Transverse colon (tissue), 4 donors: ENCODE results near the gene RCAN1. TPM values are rescaled to one million over a fixed set of nuclear protein-coding genes. Genes with fewer than 3 reads are reported as not detected.

ENCODE experiments used
- DNase-seq: peaks from one replicate; pipeline ENCODE4 v3.0.0-alpha.2; 2019
- H3K27ac ChIP-seq, 4 donors: fragments of 200-600 bp; sonication (generic); 2 replicates each; pipeline ENCODE4 v1.5.1; 2016 to 2018; ENCODE audit warnings: inconsistent platforms in 4 of 4
- H3K27me3 ChIP-seq: fragments of 200-600 bp; sonication (generic); 2 replicates; pipeline ENCODE4 v1.5.1; 2017; ENCODE audit warnings: inconsistent platforms
- H3K36me3 ChIP-seq, 4 donors: fragments of 200-600 bp; sonication (generic); 2 replicates each; pipeline ENCODE4 v1.5.1; 2017 to 2019; ENCODE audit warnings: inconsistent platforms in 4 of 4
- H3K4me1 ChIP-seq, 4 donors: fragments of 200-600 bp; sonication (generic); 2 replicates each; pipeline ENCODE4 v1.5.1; 2017 to 2020; ENCODE audit warnings: inconsistent platforms in 4 of 4
- H3K4me3 ChIP-seq, 4 donors: fragments of 200-600 bp; sonication (generic); 1 replicate in 1 of 4; 2 replicates in 3 of 4; pipeline versions ENCODE4 v1.5.1 to v1.6.1; 2017 to 2019; ENCODE audit warnings: inconsistent platforms in 4 of 4
- H3K9me3 ChIP-seq, 2 donors: fragments of 200-600 bp; sonication (generic); 2 replicates each; pipeline ENCODE4 v1.5.1; 2017 to 2019; ENCODE audit warnings: inconsistent platforms in 2 of 2
- CTCF ChIP-seq, 5 experiments: fragments of 200-600 bp in 3 of 5; fragments of 450-650 bp in 2 of 5; sonication (generic) in 3 of 5; IDR thresholded peaks; 1 replicate in 2 of 5; 2 replicates in 3 of 5; pipeline ENCODE4 v1.5.1; 2016 to 2017; ENCODE audit warnings: antibody characterized with exemption in 5 of 5, inconsistent platforms in 3 of 5, mild to moderate bottlenecking in 2 of 5, moderate library complexity in 1 of 5
- EP300 ChIP-seq: sonication (generic); formaldehyde crosslinking; IDR thresholded peaks from one replicate; pipeline ENCODE4 v1.6.1; 2017; ENCODE audit warnings: antibody characterized with exemption, low read depth
- POLR2A ChIP-seq: fragments of 450-650 bp; IDR thresholded peaks from one replicate; pipeline ENCODE4 v1.6.1; 2016; ENCODE audit warnings: antibody characterized with exemption, mild to moderate bottlenecking, moderate library complexity
- POLR2AphosphoS5 ChIP-seq, 3 donors: sonication (generic); formaldehyde crosslinking; IDR thresholded peaks; one replicate each; pipeline ENCODE4 v1.6.1; 2016; ENCODE audit warnings: antibody characterized with exemption in 3 of 3
- WGBS, 2 donors: methylation state at CpG; one replicate each; pipeline ENCODE4 v1.1.5; 2018; ENCODE audit warnings: low coverage in 1 of 2; 5-methylcytosine and 5-hydroxymethylcytosine counted together
- in situ Hi-C, 4 donors: fragments of 200-750 bp; cut with MboI; loops; one replicate each; pipeline versions ENCODE4 v1.15.0 to v1.15.1; 2017; ENCODE audit warnings: low sequenced_read_pairs in 3 of 4, low pct_ligation_motif_present in 1 of 4, low pct_unique_long_range_greater_than_20kb in 1 of 4
- intact Hi-C: fragments of 100-400 bp; cut with DNase I; formaldehyde crosslinking; loops from one replicate; pipeline ENCODE4 v1.15.1; 2023; ENCODE audit warnings: low total_unique reads
- total RNA-seq, 4 donors: library from RNA; depleted of rRNA; stranded (reverse); fragments of >200 nt; gene quantifications; one replicate each; pipeline ENCODE4 v1.1.0, GENCODE V29; 2016

The RCAN1 gene
- total RNA-seq, 4 donors from 2014 or later: 39.5 to 68.8 (median 57.8) TPM

- in situ Hi-C loops: no loop called here
- DNase-seq: no peak
Measured at GRCh38 chr21:34650861-34651431, 36.0 kb upstream of the RCAN1 start.

DNA sequence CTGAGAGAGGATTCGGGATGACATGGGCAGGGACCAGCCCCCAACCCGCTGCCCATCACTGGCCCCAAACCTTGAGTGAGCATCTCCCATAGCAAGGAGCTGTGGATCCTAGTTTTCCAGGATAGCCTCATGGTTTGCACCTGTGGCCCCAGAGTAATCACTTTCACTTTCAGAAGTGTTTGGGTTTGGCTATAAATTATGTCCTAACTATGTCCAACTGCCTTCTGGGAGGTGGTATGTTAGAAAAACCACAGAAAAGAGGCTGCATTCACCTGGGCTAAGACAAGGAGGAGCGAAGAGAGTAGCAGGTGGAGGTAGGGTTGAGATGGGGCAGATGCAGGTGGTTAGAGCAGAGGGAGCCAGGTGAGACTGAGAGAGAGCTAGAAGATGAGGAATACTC is 34.5 kb upstream of the RCAN1 start:
- WGBS, 2 donors: 67 to 75% methylated on average over 3 of the region's 3 CpGs
- no peak for TF ChIP-seq POLR2A
- no peak for TF ChIP-seq POLR2AphosphoS5 (IDR thresholded peaks at IDR 0.05)
- no peak for TF ChIP-seq EP300
- intact Hi-C loops: no loop called here
- no peak overlapping the region for H3K27ac ChIP-seq
- H3K4me1 ChIP-seq: peaks cover 0 to 3% (median 0%) of the 10 kb centered on the region in 4 donors
- H3K4me3 ChIP-seq: no peak overlapping the region
- peaks cover 0 to 5% of the 10 kb centered on the region in 2 donors for H3K9me3 ChIP-seq
- in situ Hi-C loops: loop anchor here in 1 of 4 donors (25.0 kb wide), 1 partner anchor 737 kb away; the partner anchor contains the start of gene ATP5PO
- no peaks in the 10 kb centered on the region for H3K36me3 ChIP-seq
- H3K27me3 ChIP-seq: peaks cover 7% of the 10 kb centered on the region
- no peak for DNase-seq

More at GRCh38 chr21:34650861-34651431, 36.0 kb upstream of the RCAN1 start:
- peaks cover 0 to 3% (median 0%) of the 10 kb centered on the region in 4 donors for H3K4me1 ChIP-seq
- H3K27me3 ChIP-seq: peaks cover 7% of the 10 kb centered on the region
- intact Hi-C loops: no loop called here
- no peak for TF ChIP-seq EP300
- TF ChIP-seq POLR2AphosphoS5 (IDR thresholded peaks at IDR 0.05): no peak
- TF ChIP-seq CTCF (IDR thresholded peaks at IDR 0.05): no peak
- no peak for TF ChIP-seq POLR2A
- H3K36me3 ChIP-seq: no peaks in the 10 kb centered on the region
- H3K9me3 ChIP-seq: peaks cover 0 to 5% of the 10 kb centered on the region in 2 donors
- 4% methylated on average over 1 of the region's 1 CpG; no CpG with 5 or more reads in 1 of the 2 donors for WGBS, 2 donors
- no peak overlapping the region for H3K4me3 ChIP-seq
- H3K27ac ChIP-seq: no peak overlapping the region

DNA sequence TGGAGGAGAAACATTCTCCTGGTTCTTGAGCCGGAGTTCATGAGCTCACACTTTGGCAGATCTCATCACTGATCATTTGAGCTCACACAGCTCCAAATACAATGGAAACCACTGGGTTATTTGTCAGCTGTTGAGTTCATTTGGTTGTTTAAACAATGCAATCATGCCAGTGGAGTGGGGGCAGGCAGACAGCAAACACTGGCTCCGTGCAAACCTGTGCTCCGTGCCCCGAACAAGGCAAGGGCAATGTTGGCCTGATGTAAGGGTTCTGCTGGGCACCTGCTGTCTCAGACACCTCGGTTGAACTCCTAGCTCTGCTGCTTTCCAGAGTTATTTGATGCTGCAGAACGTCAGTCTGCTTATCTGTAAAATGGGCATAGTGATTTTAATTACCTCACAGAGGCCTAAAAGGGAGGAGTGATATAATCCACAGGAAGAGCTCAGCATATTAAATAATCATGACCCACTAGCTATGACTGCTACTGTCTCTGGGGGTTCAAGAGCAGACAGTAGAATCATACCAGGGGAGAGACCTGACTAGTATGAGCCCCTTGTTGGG is 33.9 kb upstream of the RCAN1 start:
- no peak for DNase-seq
- intact Hi-C loops (no loop called here), in situ Hi-C loops (loop anchor here in 1 of 4 donors (25.0 kb wide), 1 partner anchor 737 kb away; the partner anchor contains the start of gene ATP5PO)
- H3K27ac ChIP-seq: no peak overlapping the region
- TF ChIP-seq EP300: no peak
- H3K36me3 ChIP-seq: no peaks in the 10 kb centered on the region
- no peak overlapping the region for H3K4me3 ChIP-seq
- H3K4me1 ChIP-seq: peaks cover 0 to 3% (median 0%) of the 10 kb centered on the region in 4 donors
- H3K9me3 ChIP-seq: peaks cover 0 to 5% of the 10 kb centered on the region in 2 donors
- 77% methylated on average over 6 of the region's 6 CpGs; no CpG with 5 or more reads in 1 of the 2 donors for WGBS, 2 donors
- peaks cover 7% of the 10 kb centered on the region for H3K27me3 ChIP-seq

DNA sequence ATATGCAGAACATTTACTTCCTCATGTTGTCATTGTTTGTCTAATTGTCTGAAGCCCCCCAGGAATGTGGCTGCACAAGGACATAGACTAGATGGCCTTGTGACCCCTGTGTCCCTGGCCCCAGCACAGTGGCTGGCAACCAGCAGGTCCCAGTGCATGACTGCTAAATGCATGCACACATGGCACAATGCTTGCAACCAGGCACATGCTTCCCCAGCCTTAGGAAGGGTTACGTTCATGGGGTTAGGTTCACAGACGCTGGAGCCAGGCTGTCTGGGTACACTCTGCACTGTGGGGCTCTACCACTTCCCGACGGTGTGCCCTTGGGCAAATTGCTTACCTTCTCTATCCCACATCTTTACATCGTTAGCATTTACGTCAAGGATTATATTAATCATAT is 32.6 kb upstream of the RCAN1 start:
- H3K9me3 ChIP-seq: peaks cover 0 to 5% of the 10 kb centered on the region in 2 donors
- H3K4me3 ChIP-seq: no peak overlapping the region
- H3K27me3 ChIP-seq: peaks cover 1% of the 10 kb centered on the region
- peaks cover 0 to 3% (median 0%) of the 10 kb centered on the region in 4 donors for H3K4me1 ChIP-seq
- in situ Hi-C loops (loop anchor here in 1 of 4 donors (25.0 kb wide), 1 partner anchor 735 kb away; the partner anchor contains the start of gene ATP5PO), intact Hi-C loops (no loop called here)
- no peak for TF ChIP-seq CTCF (IDR thresholded peaks at IDR 0.05)
- TF ChIP-seq POLR2A: no peak
- TF ChIP-seq POLR2AphosphoS5 (IDR thresholded peaks at IDR 0.05): no peak
- no peak for TF ChIP-seq EP300
- no peak for DNase-seq
- no peak overlapping the region for H3K27ac ChIP-seq
- WGBS, 2 donors: 70 to 72% methylated on average over 5 to 6 of the region's 6 CpGs
- H3K36me3 ChIP-seq: no peaks in the 10 kb centered on the region

- peaks cover 0 to 3% (median 1%) of the 10 kb centered on the region in 4 donors for H3K4me1 ChIP-seq
- in situ Hi-C loops: loop anchor here in 1 of 4 donors (25.0 kb wide), 1 partner anchor 733 kb away; the partner anchor contains the start of gene ATP5PO
- DNase-seq: no peak
- intact Hi-C loops: no loop called here
- H3K9me3 ChIP-seq: no peaks in the 10 kb centered on the region
- no peaks in the 10 kb centered on the region for H3K27me3 ChIP-seq
- H3K27ac ChIP-seq: no peak overlapping the region
- WGBS, 2 donors: 69% methylated on average over 4 of the region's 4 CpGs; no CpG with 5 or more reads in 1 of the 2 donors
- no peak overlapping the region for H3K4me3 ChIP-seq
- TF ChIP-seq EP300: no peak
- H3K36me3 ChIP-seq: no peaks in the 10 kb centered on the region
Measured at GRCh38 chr21:34644825-34645224, 29.9 kb upstream of the RCAN1 start.
